ENCODE data around the gene POLQ.

GRCh38 chr3:121418182-121418581 is 127.6 kb downstream of the POLQ start:
- TF ChIP-seq CTCF (conservative IDR thresholded peaks at IDR 0.05 in 1 of 2, IDR thresholded peaks at IDR 0.05 in 1 of 2; ENCODE audit: extremely low read depth in 1 of 2, insufficient read depth in 1 of 2, low read depth in 1 of 2, low read length in 2 of 2) = no peak
- no peak for TF ChIP-seq EZH2 (IDR thresholded peaks at IDR 0.05; ENCODE audit: borderline replicate concordance, low read length)

Measured in mammary epithelial cell (primary cell).